GM04503 (cell line): ENCODE results near the gene TMPRSS3.
A peak's percentile ranks its signal among the peaks of the same experiment; 100 is the strongest.

ENCODE experiments used
- DNase-seq: peaks from one replicate; pipeline ENCODE4 v3.0.0-alpha.2; 2012; ENCODE audit warnings: low read depth

TMPRSS3 gene

DNA sequence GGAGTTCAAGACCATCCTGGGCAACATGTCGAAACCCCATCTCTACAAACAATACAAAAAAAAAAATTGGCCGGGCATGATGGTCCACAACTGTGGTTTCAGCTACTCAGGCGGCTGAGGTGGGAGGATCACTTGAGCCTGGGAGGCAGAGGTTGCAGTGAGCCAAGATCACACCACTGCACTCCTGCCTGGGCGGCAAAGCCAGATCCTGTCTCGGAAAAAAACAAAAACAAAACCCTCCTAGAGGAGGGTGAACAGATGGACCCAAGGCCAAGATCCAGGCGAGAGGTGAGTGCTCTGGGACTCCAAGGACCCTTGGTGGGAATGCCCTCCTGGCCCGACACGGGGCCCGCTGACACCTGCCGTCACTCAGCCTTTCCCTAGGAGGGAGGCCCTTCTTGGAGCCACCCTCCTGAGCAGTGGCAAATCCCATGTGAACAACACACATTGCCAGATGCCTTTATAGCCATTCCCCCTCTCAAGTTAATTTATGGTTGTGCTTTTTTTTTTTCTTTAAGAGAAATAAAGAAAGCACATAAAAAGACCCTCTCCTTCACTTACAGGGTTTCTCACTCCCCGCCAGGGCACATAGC lies 45.4 kb downstream of the TMPRSS3 start:
- no peak for DNase-seq

- no peak for DNase-seq
Measured at GRCh38 chr21:42349420-42350317, 46.2 kb downstream of the TMPRSS3 start.

DNA sequence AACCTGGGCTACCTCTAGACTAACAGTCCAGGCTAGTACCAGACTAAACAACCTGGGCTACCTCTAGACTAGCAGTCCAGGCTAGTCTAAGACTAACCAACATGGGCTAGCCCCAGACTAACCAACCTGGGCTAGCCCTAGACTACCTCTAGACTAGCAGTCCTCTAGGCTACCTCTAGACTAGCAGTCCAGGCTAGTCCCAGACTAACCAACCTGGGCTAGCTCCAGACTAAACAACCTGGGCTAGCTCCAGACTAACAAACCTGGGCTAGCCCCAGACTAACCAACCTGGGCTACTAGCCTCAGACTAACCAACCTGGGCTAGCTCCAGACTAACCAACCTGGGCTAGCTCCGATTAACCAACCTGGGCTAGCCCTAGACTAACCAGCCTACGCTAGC lies 47.1 kb downstream of the TMPRSS3 start:
- DNase-seq, result no peak

DNA sequence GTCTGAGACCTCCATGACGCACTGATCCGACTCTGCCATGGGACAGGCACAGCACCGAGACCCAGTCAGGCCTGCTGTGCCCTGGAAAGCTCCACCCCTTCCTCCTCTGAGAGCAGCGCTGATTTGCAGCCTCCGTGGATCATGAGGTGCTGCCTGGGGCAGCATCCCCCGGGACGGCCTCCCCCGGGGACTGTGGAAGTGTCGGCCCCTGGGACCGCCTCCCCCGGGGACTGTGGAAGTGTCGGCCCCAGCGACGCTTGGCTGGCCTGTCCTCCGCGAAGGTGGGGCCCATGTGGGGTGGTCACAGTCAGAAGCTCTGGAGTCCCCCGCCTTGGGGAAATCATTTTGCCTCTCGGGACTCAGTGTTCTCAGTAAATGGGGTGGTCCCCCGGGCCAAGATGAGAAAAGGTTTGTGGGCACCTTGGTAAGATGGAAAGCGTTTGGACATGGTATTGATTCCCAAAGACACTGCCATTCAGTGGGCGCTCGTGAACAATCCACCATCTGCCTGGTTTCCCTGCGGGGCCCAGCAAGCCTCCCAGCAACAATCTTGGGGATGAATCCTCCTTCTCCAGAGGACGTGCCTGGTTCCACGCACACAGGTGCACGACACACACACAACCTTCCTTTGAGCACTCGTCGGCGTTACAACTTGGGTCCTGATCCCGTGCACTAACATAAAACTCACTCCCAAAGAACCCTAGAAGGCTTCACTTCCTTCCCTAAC lies 48.1 kb downstream of the TMPRSS3 start:
- no peak for DNase-seq

DNA sequence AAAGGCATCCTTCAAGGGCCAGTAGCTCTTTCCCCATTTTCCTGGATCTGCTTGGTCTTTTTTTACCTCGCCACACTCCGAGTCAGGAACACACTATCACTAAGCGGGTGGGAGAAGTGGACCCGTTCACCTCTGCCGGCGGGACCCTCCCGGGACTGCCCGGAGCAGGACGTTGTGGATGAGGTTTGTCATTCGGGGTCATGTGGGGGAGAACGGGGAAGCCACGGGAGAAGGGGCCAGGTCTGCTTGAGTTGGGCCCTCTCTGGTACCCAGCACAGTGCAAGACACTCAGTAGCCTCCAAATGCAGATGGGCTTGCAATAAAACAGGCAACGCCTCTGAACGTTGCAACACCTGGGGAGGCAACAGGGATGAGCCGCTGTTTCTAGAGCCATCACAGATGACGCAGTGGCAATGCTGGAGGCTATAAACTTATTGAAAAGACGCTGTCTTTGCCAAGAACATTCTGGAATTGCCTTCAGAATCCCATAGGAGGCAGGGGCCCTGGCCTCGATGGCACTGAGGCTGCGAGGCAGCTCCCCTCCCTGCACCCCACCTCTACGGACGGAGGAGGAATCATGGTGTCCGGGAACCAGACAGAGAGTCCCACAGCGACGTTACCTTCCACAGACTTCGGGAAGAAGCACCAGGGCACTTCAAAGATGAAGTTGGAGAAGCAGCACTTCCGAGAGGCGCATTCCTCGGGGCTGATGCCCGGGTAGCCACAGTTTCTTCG lies 48.8 kb downstream of the TMPRSS3 start:
- DNase-seq, result no peak

- no peak for DNase-seq
Measured at GRCh38 chr21:42346441-42346840, 49.4 kb downstream of the TMPRSS3 start.

DNA sequence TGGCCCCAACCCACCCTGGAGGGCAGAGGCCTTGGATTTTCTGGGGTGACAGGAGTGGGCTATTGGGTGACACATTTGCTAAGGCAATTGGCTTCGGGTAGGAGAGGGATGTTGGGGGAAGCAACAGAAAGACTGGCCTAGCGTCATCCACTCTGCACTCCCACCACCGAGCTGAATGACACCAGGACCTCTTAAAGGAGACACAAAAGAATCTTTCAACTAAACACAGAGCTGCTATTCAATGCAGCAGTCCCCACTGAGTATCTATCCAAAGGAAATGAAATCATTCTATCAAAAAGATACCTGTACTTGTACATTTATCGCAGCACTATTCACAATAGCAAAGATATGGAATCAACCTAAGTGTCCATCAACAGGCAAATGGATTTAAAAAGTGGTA lies 51.2 kb downstream of the TMPRSS3 start:
- DNase-seq, result no peak

- no peak for DNase-seq
Measured at GRCh38 chr21:42343963-42344510, 51.8 kb downstream of the TMPRSS3 start.

DNA sequence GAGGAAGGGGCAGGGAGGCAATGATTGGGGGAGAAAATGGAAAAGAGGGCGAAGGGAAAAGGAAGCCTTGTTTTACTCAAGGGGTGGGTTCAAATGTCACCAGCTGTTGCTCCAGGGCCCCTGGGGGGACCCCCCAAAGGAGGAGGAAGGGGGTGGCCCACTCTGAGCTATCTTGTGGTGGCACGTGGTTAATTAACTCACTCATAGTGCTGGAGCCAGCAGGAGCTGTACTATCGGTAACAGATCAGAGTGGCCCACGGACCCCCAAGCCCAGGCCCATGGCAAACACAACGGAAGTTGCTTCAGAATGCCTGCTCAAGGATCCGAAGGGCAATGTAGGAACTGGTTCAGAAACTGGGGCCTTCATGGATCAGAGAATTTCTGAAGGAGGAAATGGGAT lies 52.3 kb downstream of the TMPRSS3 start:
- no peak for DNase-seq

DNA sequence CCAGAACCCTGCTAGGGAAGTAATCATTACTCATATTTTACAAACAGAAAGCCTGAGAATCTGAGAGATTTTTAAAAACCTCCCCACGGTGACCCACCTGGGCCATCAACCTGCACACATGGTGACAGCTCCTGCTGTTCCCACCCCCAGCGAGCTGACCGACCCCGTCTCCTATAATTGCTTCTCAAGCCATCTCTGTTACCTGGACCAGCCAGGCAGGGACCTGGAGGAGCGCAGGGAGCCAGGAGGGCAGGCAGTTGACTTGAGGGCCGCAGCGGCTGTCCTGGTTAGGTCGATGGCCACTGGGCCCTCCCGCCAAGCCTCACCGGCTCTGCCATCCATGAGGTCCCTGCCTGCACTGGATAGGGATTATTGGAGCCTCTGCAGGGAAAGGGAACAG lies 52.8 kb downstream of the TMPRSS3 start:
- DNase-seq, result no peak

DNA sequence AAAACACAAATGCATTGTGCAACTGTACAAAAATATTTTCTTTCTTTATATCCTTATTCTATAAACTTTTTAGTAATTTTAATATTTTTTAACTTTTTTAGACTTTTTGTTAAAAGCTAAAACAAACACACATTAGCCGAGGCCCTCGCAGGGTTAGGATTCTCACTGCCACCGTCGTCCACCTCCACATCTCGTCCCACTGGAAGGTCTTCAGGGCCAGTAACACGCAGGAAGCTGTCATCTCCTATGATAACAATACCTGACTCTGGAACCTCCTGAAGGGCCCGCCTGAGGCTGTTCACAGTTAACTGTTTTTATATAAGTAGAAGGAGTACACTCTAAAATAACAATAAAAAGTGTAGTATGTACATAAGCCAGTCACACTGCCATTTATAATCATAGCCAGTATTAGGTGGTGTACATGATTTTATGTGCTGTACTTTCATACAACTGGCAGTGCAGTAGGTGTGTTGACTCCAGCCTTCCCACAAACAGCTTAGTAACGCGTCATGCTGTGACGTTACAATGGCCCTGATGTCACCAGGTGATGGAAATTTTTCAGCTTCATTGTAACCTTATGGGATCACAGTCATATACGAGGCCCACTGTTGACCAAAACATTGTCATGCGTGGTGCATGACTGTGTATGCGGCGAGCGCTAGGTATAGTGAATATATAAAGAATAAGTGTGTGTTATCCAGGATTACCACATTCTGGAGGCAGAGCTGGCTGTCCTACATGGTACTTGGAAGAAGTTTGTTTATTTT lies 53.9 kb downstream of the TMPRSS3 start:
- no peak for DNase-seq

GRCh38 chr21:42340187-42341050 lies 55.4 kb downstream of the TMPRSS3 start:
- no peak for DNase-seq

DNA sequence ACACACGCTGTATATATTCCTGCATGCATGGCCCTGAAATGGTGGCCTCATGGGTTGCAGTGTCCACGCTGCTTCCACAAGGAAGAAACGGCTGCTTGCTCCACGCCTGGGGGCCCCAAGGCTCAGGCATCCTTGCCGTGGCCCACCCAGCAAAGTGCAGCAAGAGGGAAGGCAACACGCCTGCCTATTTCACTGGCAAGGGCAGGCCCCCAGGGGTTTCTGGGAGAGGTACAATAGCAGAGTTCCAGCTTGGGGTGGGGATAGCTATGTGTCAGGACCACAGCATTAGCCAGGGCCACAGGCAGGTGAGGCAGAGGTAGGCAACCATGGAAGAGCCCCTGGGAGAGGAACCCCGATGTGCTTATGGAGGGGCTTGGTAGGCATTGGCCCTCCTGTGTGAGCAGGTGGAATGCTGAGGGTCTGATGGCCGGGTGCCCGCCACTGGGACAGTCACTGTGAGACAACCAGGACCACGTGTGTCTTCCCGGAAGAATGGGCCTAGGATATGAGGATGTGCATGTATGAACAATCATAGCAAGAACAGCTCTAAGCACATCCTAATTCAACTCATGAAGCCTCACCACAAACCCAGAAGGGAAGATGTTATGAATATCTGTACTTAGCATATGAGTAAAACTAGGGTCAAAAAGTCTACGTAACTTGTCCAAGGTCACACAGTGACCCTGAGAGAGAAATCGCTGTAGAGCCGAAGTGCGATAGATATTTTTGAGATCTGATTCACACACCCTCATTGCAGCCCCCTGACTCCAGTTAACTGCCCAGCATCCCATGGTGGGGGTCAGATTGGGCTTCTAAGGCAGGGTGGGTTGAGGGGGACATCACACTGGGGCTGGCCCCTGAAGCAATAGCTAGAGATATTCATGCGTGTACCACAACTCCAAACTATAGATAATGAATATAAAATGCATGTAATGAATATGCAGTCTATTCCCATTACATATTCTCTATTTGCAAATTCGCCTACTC lies 56.8 kb downstream of the TMPRSS3 start:
- DNase-seq, result no peak

GRCh38 chr21:42337830-42338728 lies 57.8 kb downstream of the TMPRSS3 start:
- peak; percentile 1 for DNase-seq

DNA sequence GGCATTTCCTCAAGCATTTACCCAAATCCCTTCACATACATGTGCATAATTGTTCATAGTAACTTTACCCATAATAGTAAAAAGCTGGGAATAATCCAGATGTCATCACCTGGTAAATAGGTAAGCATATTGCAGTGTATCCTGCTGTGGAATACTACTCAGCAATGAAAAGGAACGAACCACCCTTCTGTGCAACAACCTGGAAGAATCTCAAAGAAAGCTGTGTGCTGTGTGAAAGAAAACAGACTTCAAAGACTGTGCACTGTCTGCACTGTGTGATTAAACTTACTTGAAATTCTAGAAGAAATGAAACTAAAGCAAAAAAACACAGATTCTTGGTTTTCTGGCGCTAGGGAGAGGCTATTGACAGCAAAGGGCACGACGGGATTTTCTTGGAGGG lies 58.6 kb downstream of the TMPRSS3 start:
- DNase-seq, result no peak

DNA sequence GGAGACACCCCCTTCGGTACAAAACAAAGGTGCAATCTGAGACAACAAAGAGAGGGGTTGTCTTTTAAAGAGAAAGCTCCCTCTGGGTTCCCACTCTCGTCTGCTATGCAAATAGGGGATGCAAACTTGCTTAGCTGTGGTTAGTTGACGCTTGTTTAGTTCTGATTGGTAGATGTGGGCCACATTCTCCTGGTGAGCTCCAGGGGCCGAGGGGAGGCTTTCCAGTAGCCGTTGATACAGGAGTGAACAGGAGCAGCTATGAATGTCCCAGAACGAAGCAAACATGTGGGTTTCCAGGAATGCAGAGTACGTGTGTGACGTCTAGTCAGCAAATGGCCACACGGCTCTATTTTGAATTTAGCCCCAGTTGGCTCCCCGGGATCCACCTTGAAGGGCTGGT lies 59.8 kb downstream of the TMPRSS3 start:
- DNase-seq, result no peak

DNA sequence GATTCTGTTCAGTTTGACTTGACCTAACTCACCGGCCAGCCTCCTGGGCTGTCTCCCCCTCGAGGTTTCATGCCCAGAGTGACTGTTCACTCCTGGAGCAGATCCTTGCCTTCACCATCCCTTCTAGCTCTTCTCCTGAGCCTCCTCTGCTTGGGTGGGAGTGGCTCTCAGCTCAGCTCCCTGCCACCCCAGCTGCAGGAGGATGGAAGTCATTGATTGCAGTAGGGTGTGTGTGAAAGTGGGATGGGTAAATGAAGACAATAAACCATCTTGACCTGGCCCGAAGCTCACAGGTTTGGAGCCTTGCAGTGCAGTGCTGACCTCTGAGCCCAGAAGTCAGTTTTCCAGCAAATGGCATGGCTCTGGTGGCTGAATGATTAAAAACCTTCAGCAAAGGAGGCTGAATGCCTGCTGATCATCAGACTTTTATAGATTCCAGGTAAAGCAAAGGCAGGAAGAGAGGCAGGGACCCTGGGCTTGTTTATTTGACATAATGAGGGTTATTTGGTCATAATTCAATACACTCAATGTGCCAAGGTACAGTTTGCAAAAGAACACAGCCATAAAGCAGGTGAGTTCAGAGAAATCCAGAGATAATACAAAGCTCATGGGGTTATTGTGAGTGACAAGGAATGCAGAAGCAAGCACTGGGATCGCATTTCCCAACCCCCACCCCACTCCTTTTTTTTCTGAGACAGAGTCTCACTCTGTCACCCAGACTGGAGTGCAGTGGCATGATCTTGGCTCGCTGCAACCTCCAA lies 63.1 kb downstream of the TMPRSS3 start:
- no peak for DNase-seq
